H54 (cell line): Measurements from ENCODE around the gene COP1.

Experiments used
- DNase-seq: peaks from one replicate; pipeline ENCODE4 v3.0.0; 2011; ENCODE audit warnings: low spot score, mixed read lengths; ENCODE audit not compliant: insufficient read length
- FAIRE-seq: peaks from 3 replicates; lab custom pipeline; 2011; peaks lifted over from hg19 to GRCh38; lab: Jason Lieb, UNC
- POLR2A ChIP-seq: IDR thresholded peaks from 2 replicates; pipeline ENCODE4 v1.6.1; 2011; ENCODE audit warnings: low read depth, mild to moderate bottlenecking, low read length

The COP1 gene

GRCh38 chr1:176187001-176187400, 20.1 kb downstream of the COP1 start:
- TF ChIP-seq POLR2A: no peak
- FAIRE-seq: no peak
- DNase-seq: no peak

- DNase-seq: no peak
- no peak for FAIRE-seq
- no peak for TF ChIP-seq POLR2A
These were observed 23.5 kb downstream of the COP1 start for GRCh38 chr1:176183618-176184017.

- no peak for FAIRE-seq
- no peak for TF ChIP-seq POLR2A
- no peak for DNase-seq
These were observed 28.8 kb downstream of the COP1 start for GRCh38 chr1:176178316-176178715.

- DNase-seq: no peak
- FAIRE-seq: peak; percentile 41
- TF ChIP-seq POLR2A: no peak
These were observed 29.3 kb downstream of the COP1 start for GRCh38 chr1:176177764-176178163.

DNA sequence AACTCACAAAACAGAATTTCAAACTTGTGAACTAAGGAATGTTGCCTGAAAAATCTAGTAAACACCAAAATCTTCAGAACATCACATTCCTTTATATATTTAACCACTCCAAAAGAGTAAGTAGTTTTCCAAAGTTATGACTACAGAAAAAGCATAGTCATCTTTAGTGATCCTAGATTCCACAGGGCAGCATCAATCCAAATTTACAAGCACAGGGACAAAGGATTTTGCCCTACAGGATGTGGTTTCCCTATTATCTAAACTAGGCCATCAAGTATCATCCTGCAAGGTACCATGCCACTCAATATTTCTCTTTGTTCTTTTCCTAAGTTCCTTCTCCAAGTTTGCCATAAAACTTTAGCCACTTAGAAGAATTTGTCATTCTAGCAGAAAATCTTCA, 33.0 kb downstream of the COP1 start:
- no peak for TF ChIP-seq POLR2A
- no peak for FAIRE-seq

GRCh38 chr1:176172215-176172614, 34.9 kb downstream of the COP1 start:
- no peak for TF ChIP-seq POLR2A
- FAIRE-seq (no peak), DNase-seq (no peak)

More for the DNA sequence above, 33.0 kb downstream of the COP1 start:
- peak; percentile 2 for DNase-seq

DNA sequence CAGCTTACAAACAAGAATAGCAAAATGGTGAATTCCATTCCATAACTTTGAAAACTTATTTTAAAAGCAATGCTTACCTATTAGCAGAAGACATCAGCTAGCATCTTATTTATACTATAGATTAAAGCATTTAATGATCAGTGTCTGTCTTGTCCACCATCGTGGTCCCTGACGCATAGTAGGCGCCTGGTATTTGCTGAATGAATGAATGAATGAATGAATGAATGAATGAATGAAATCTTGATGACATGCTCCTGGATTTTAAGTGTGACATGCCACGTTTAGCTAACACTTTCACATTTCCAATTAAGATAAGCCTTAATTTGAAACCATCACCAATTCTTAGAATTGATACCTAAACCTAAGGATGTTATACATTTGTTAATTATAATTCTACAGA, 39.9 kb downstream of the COP1 start:
- FAIRE-seq (no peak), DNase-seq (no peak)
- no peak for TF ChIP-seq POLR2A

- TF ChIP-seq POLR2A: no peak
- DNase-seq: no peak
- FAIRE-seq: no peak
These were observed 41.5 kb downstream of the COP1 start for GRCh38 chr1:176165573-176165972.

- no peak for TF ChIP-seq POLR2A
- DNase-seq (no peak), FAIRE-seq (no peak)
These were observed 42.9 kb downstream of the COP1 start for GRCh38 chr1:176164014-176164678.

GRCh38 chr1:176159993-176160392, 47.1 kb downstream of the COP1 start:
- DNase-seq (no peak), FAIRE-seq (no peak)
- no peak for TF ChIP-seq POLR2A

DNA sequence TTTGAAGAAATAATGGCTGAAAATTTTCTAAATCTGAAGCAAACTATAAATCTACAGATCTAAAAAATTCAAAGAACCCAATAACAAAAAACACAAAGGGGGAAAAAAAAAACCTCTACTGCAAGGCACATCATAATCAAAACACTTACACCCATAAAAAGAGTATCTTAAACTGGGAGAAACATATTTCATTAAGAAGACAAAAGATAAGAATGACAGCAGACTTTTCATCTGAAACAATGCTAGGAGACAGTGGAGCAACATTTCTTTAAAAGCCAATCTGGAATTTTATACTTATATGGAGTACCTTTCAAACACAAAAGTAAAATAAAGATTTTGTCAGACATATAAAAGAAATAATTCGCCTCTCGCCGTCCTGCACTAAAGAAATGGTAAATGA, 49.1 kb downstream of the COP1 start:
- DNase-seq (no peak), FAIRE-seq (no peak)
- no peak for TF ChIP-seq POLR2A

GRCh38 chr1:176149939-176150807, 56.9 kb downstream of the COP1 start:
- FAIRE-seq: no peak

GRCh38 chr1:176144526-176144925, 62.6 kb downstream of the COP1 start:
- no peak for DNase-seq

More at GRCh38 chr1:176149939-176150807, 56.9 kb downstream of the COP1 start:
- TF ChIP-seq POLR2A: no peak
- DNase-seq: no peak

GRCh38 chr1:176142973-176143372, 64.1 kb downstream of the COP1 start:
- TF ChIP-seq POLR2A: no peak
- FAIRE-seq (no peak), DNase-seq (no peak)

More at GRCh38 chr1:176144526-176144925, 62.6 kb downstream of the COP1 start:
- FAIRE-seq: no peak
- no peak for TF ChIP-seq POLR2A
